Stimulated activated CD8-positive, alpha-beta memory T cell treated with anti-CD3 and anti-CD28 coated beads, Interleukin-12 subunit alpha, Interleukin-12 subunit beta, amount 100 ng/mL, for 24 hours (primary cell): ENCODE results near the gene WDR7.

ENCODE experiments used
- DNase-seq: peaks from one replicate; pipeline ENCODE4 v3.0.0-alpha.2; 2020; ENCODE audit errors: extremely low read depth

Gene WDR7

GRCh38 chr18:56990678-56991077, 339.5 kb downstream of the WDR7 start:
- DNase-seq, result no peak

GRCh38 chr18:56992777-56993176, 341.6 kb downstream of the WDR7 start:
- no peak for DNase-seq

GRCh38 chr18:56995579-56996188, 344.5 kb downstream of the WDR7 start:
- no peak for DNase-seq

- DNase-seq, result no peak
These were observed 346.0 kb downstream of the WDR7 start for GRCh38 chr18:56997200-56997599.

GRCh38 chr18:56999823-57000222, 348.7 kb downstream of the WDR7 start:
- no peak for DNase-seq

- DNase-seq, result no peak
These were observed 351.5 kb downstream of the WDR7 start for GRCh38 chr18:57002627-57003026.

- DNase-seq, result no peak
These were observed 352.2 kb downstream of the WDR7 start for GRCh38 chr18:57003342-57003741.

- DNase-seq, result no peak
These were observed 353.4 kb downstream of the WDR7 start for GRCh38 chr18:57004366-57005121.

- no peak for DNase-seq
These were observed 357.0 kb downstream of the WDR7 start for GRCh38 chr18:57008001-57008686.

GRCh38 chr18:57009844-57010243, 358.7 kb downstream of the WDR7 start:
- no peak for DNase-seq

GRCh38 chr18:57014772-57015413, 363.7 kb downstream of the WDR7 start:
- DNase-seq, result no peak

GRCh38 chr18:57015451-57015850, 364.3 kb downstream of the WDR7 start:
- no peak for DNase-seq

- DNase-seq, result no peak
These were observed 367.7 kb downstream of the WDR7 start for GRCh38 chr18:57018845-57019244.

GRCh38 chr18:57022716-57023115, 371.6 kb downstream of the WDR7 start:
- DNase-seq, result no peak

- no peak for DNase-seq
These were observed 372.2 kb downstream of the WDR7 start for GRCh38 chr18:57023275-57023882.

- no peak for DNase-seq
These were observed 374.4 kb downstream of the WDR7 start for GRCh38 chr18:57025540-57025939.

- no peak for DNase-seq
These were observed 375.2 kb downstream of the WDR7 start for GRCh38 chr18:57026316-57026715.

- DNase-seq, result no peak
These were observed 376.1 kb downstream of the WDR7 start for GRCh38 chr18:57027190-57027708.

- DNase-seq, result no peak
These were observed 378.6 kb downstream of the WDR7 start for GRCh38 chr18:57029761-57030160.

GRCh38 chr18:57030417-57030816, 379.3 kb downstream of the WDR7 start:
- no peak for DNase-seq

- DNase-seq, result no peak
These were observed 384.4 kb downstream of the WDR7 start for GRCh38 chr18:57035590-57035989.

- no peak for DNase-seq
These were observed 387.2 kb downstream of the WDR7 start for GRCh38 chr18:57038395-57038794.
